HEK293 (cell line): Measurements from ENCODE around the gene SLC29A1.
A peak's percentile ranks its signal among the peaks of the same experiment; 100 is the strongest.

ENCODE experiments used
- BCL11A ChIP-seq: fragments of 450-650 bp; formaldehyde crosslinking; IDR thresholded peaks from 2 replicates; pipeline ENCODE4 v1.5.1; 2016; ENCODE audit warnings: low read depth, missing biosample characterization, missing genetic modification characterization
- FEZF1 ChIP-seq: fragments of 450-650 bp; formaldehyde crosslinking; IDR thresholded peaks from 2 replicates; pipeline ENCODE4 v1.5.1; 2016; ENCODE audit warnings: missing biosample characterization, missing genetic modification characterization
- GLIS2 ChIP-seq: fragments of 450-650 bp; formaldehyde crosslinking; IDR thresholded peaks from 2 replicates; pipeline ENCODE4 v1.5.1; 2016; ENCODE audit warnings: missing biosample characterization, missing genetic modification characterization
- KLF1 ChIP-seq: fragments of 450-650 bp; formaldehyde crosslinking; IDR thresholded peaks from 2 replicates; pipeline ENCODE4 v1.5.1; 2016; ENCODE audit warnings: missing biosample characterization, missing genetic modification characterization
- KLF16 ChIP-seq: fragments of 450-650 bp; formaldehyde crosslinking; IDR thresholded peaks from 2 replicates; pipeline ENCODE4 v1.5.1; 2017; ENCODE audit warnings: missing biosample characterization, missing genetic modification characterization
- KLF8 ChIP-seq: fragments of 450-650 bp; formaldehyde crosslinking; IDR thresholded peaks from 2 replicates; pipeline ENCODE4 v1.5.1; 2016; ENCODE audit warnings: missing biosample characterization, missing genetic modification characterization
- MEIS1 ChIP-seq: sonication (generic); formaldehyde crosslinking; IDR thresholded peaks from 2 replicates; pipeline ENCODE4 v1.8.1; 2022; ENCODE audit warnings: missing genetic modification reagents, mild to moderate bottlenecking, borderline replicate concordance
- MZF1 ChIP-seq: fragments of 450-650 bp; formaldehyde crosslinking; IDR thresholded peaks from 2 replicates; pipeline ENCODE4 v1.5.1; 2017; ENCODE audit warnings: missing biosample characterization, missing genetic modification characterization, borderline replicate concordance
- SALL2 ChIP-seq: fragments of 450-650 bp; formaldehyde crosslinking; IDR thresholded peaks from 2 replicates; pipeline ENCODE4 v1.5.0; 2017; ENCODE audit warnings: missing biosample characterization, mild to moderate bottlenecking, missing genetic modification characterization, borderline replicate concordance
- SP2 ChIP-seq: fragments of 450-650 bp; formaldehyde crosslinking; IDR thresholded peaks from 2 replicates; pipeline ENCODE4 v1.5.1; 2016; ENCODE audit warnings: missing biosample characterization, missing genetic modification characterization
- ZBTB20 ChIP-seq: fragments of 450-650 bp; formaldehyde crosslinking; IDR thresholded peaks from 2 replicates; pipeline ENCODE4 v1.5.1; 2016; ENCODE audit warnings: missing biosample characterization, missing genetic modification characterization
- ZBTB7A ChIP-seq: fragments of 450-650 bp; formaldehyde crosslinking; IDR thresholded peaks from 2 replicates; pipeline ENCODE4 v1.5.1; 2016; ENCODE audit warnings: low read depth, missing biosample characterization, missing genetic modification characterization
- ZFP3 ChIP-seq: fragments of 450-650 bp; formaldehyde crosslinking; IDR thresholded peaks from 2 replicates; pipeline ENCODE4 v1.5.1; 2016; ENCODE audit warnings: low read depth, missing biosample characterization, missing genetic modification characterization
- ZFP69B ChIP-seq: fragments of 450-650 bp; formaldehyde crosslinking; IDR thresholded peaks from 2 replicates; pipeline ENCODE4 v1.5.1; 2016; ENCODE audit warnings: missing biosample characterization, missing genetic modification characterization
- ZNF121 ChIP-seq: fragments of 450-650 bp; formaldehyde crosslinking; IDR thresholded peaks from 2 replicates; pipeline ENCODE4 v1.5.1; 2016; ENCODE audit warnings: missing biosample characterization, missing genetic modification characterization
- ZNF16 ChIP-seq: fragments of 450-650 bp; formaldehyde crosslinking; IDR thresholded peaks from 2 replicates; pipeline ENCODE4 v1.5.1; 2016; ENCODE audit warnings: low read depth, missing biosample characterization, missing genetic modification characterization
- ZNF302 ChIP-seq: fragments of 450-650 bp; formaldehyde crosslinking; IDR thresholded peaks from 2 replicates; pipeline ENCODE4 v1.5.1; 2016; ENCODE audit warnings: missing biosample characterization, missing genetic modification characterization, low read depth
- ZNF391 ChIP-seq: fragments of 450-650 bp; formaldehyde crosslinking; IDR thresholded peaks from 2 replicates; pipeline ENCODE4 v1.5.1; 2016; ENCODE audit warnings: low read depth, missing biosample characterization, missing genetic modification characterization, borderline replicate concordance
- ZNF416 ChIP-seq: fragments of 450-650 bp; formaldehyde crosslinking; IDR thresholded peaks from 2 replicates; pipeline ENCODE4 v1.5.1; 2016; ENCODE audit warnings: missing biosample characterization, missing genetic modification characterization
- ZNF423 ChIP-seq: fragments of 450-650 bp; formaldehyde crosslinking; IDR thresholded peaks from 2 replicates; pipeline ENCODE4 v1.5.1; 2016; ENCODE audit warnings: missing biosample characterization, missing genetic modification characterization
- ZNF48 ChIP-seq: fragments of 450-650 bp; formaldehyde crosslinking; IDR thresholded peaks from 2 replicates; pipeline ENCODE4 v1.5.1; 2016; ENCODE audit warnings: missing biosample characterization, missing genetic modification characterization
- ZNF514 ChIP-seq: fragments of 450-650 bp; formaldehyde crosslinking; IDR thresholded peaks from 2 replicates; pipeline ENCODE4 v1.5.1; 2016; ENCODE audit warnings: missing biosample characterization, missing genetic modification characterization
- ZNF624 ChIP-seq: fragments of 450-650 bp; formaldehyde crosslinking; IDR thresholded peaks from 2 replicates; pipeline ENCODE4 v1.5.1; 2017; ENCODE audit warnings: missing biosample characterization, missing genetic modification characterization
- ZNF776 ChIP-seq: fragments of 450-650 bp; formaldehyde crosslinking; IDR thresholded peaks from 2 replicates; pipeline ENCODE4 v1.5.0; 2017; ENCODE audit warnings: missing biosample characterization, missing genetic modification characterization, borderline replicate concordance
- ZNF777 ChIP-seq: fragments of 450-650 bp; formaldehyde crosslinking; IDR thresholded peaks from 2 replicates; pipeline ENCODE4 v1.5.1; 2017; ENCODE audit warnings: missing biosample characterization, missing genetic modification characterization, borderline replicate concordance
- TF ChIP-seq, protein P1 (sequence below): fragments of 450-650 bp; formaldehyde crosslinking; IDR thresholded peaks from 2 replicates; pipeline ENCODE4 v1.5.1; 2016; ENCODE audit warnings: missing biosample characterization, missing genetic modification characterization
- TF ChIP-seq, protein P2 (sequence below): fragments of 450-650 bp; formaldehyde crosslinking; IDR thresholded peaks from 2 replicates; pipeline ENCODE4 v1.5.1; 2016; ENCODE audit warnings: missing biosample characterization, missing genetic modification characterization
- TF ChIP-seq, protein P3 (sequence below): fragments of 450-650 bp; formaldehyde crosslinking; IDR thresholded peaks from 2 replicates; pipeline ENCODE4 v1.5.1; 2017; ENCODE audit warnings: missing biosample characterization, missing genetic modification characterization
- TF ChIP-seq, protein P4 (sequence below): fragments of 450-650 bp; formaldehyde crosslinking; IDR thresholded peaks from 2 replicates; pipeline ENCODE4 v1.5.1; 2016; ENCODE audit warnings: missing biosample characterization, missing genetic modification characterization
- TF ChIP-seq, protein P5 (sequence below): fragments of 450-650 bp; IDR thresholded peaks from 2 replicates; pipeline ENCODE4 v1.5.1; 2018; ENCODE audit warnings: missing biosample characterization, missing genetic modification characterization
- TF ChIP-seq, protein P6 (sequence below): fragments of 450-650 bp; formaldehyde crosslinking; IDR thresholded peaks from 2 replicates; pipeline ENCODE4 v1.5.1; 2016; ENCODE audit warnings: missing biosample characterization, missing genetic modification characterization

The SLC29A1 gene

DNA sequence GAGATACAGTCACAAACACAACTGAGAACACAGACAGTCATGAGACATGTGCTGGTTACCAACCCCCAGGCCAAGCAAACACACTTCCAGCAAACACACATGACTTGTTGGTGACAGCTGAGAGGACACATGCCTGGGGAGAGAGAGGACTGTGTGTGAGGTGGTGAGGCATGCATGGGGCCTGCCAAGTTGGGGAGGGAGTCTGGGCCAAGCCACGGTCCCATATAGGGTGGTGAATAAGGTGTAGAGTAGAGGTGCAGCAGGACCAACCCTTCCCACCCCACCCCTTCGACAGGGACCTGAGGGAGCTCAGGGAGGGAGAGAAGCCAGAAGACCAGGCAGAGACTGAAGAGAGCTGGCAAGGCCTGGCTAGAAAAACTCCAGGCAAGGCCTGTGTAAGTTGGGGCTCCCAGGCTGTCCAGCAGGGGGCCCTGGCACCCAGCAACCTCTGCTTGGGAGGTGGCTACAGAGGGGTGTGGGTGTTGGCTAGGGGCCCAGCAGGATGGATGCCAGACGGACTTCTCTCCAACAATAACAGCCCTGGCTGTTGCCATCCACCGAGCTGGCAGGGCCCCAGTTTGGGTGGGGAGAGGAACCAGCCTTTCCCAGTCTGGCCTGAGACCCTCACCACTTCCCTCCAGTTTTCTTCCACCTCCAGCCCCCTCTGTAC, 2.0 kb upstream of the SLC29A1 start (continued):
- TF ChIP-seq ZFP69B, result peak; percentile 56; the same call in 1 of the 2 replicates
- no peak for TF ChIP-seq ZNF624 (tag by site-specific recombination)
- no peak for TF ChIP-seq MZF1 (tag by site-specific recombination)
- TF ChIP-seq, protein P1, sequence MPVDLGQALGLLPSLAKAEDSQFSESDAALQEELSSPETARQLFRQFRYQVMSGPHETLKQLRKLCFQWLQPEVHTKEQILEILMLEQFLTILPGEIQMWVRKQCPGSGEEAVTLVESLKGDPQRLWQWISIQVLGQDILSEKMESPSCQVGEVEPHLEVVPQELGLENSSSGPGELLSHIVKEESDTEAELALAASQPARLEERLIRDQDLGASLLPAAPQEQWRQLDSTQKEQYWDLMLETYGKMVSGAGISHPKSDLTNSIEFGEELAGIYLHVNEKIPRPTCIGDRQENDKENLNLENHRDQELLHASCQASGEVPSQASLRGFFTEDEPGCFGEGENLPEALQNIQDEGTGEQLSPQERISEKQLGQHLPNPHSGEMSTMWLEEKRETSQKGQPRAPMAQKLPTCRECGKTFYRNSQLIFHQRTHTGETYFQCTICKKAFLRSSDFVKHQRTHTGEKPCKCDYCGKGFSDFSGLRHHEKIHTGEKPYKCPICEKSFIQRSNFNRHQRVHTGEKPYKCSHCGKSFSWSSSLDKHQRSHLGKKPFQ (tag by site-specific recombination), result no peak
- peak; percentile 84 for TF ChIP-seq ZBTB20 (tag by site-specific recombination)
- no peak for TF ChIP-seq MEIS1
- TF ChIP-seq ZNF416 (tag by site-specific recombination), result no peak
- no peak for TF ChIP-seq ZNF16 (tag by site-specific recombination)
- TF ChIP-seq, protein P2, sequence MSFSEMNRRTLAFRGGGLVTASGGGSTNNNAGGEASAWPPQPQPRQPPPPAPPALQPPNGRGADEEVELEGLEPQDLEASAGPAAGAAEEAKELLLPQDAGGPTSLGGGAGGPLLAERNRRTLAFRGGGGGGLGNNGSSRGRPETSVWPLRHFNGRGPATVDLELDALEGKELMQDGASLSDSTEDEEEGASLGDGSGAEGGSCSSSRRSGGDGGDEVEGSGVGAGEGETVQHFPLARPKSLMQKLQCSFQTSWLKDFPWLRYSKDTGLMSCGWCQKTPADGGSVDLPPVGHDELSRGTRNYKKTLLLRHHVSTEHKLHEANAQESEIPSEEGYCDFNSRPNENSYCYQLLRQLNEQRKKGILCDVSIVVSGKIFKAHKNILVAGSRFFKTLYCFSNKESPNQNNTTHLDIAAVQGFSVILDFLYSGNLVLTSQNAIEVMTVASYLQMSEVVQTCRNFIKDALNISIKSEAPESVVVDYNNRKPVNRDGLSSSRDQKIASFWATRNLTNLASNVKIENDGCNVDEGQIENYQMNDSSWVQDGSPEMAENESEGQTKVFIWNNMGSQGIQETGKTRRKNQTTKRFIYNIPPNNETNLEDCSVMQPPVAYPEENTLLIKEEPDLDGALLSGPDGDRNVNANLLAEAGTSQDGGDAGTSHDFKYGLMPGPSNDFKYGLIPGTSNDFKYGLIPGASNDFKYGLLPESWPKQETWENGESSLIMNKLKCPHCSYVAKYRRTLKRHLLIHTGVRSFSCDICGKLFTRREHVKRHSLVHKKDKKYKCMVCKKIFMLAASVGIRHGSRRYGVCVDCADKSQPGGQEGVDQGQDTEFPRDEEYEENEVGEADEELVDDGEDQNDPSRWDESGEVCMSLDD (tag by site-specific recombination), result no peak
- peak; percentile 74; the same call in 1 of the 2 replicates for TF ChIP-seq KLF16 (tag by site-specific recombination)
- no peak for TF ChIP-seq ZNF302 (tag by site-specific recombination)
- no peak for TF ChIP-seq ZBTB7A (tag by site-specific recombination)
- TF ChIP-seq ZNF48 (tag by site-specific recombination), result no peak
- no peak for TF ChIP-seq SALL2 (tag by site-specific recombination)
- no peak for TF ChIP-seq FEZF1 (tag by site-specific recombination)
- TF ChIP-seq ZNF423 (tag by site-specific recombination), result peak; percentile 37; the same call in 1 of the 2 replicates
- no peak for TF ChIP-seq ZNF776
- no peak for TF ChIP-seq ZNF777 (tag by site-specific recombination)
- TF ChIP-seq, protein P3, sequence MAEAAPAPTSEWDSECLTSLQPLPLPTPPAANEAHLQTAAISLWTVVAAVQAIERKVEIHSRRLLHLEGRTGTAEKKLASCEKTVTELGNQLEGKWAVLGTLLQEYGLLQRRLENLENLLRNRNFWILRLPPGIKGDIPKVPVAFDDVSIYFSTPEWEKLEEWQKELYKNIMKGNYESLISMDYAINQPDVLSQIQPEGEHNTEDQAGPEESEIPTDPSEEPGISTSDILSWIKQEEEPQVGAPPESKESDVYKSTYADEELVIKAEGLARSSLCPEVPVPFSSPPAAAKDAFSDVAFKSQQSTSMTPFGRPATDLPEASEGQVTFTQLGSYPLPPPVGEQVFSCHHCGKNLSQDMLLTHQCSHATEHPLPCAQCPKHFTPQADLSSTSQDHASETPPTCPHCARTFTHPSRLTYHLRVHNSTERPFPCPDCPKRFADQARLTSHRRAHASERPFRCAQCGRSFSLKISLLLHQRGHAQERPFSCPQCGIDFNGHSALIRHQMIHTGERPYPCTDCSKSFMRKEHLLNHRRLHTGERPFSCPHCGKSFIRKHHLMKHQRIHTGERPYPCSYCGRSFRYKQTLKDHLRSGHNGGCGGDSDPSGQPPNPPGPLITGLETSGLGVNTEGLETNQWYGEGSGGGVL (tag by site-specific recombination), result peak; percentile 52
- no peak for TF ChIP-seq ZFP3
- TF ChIP-seq, protein P4, sequence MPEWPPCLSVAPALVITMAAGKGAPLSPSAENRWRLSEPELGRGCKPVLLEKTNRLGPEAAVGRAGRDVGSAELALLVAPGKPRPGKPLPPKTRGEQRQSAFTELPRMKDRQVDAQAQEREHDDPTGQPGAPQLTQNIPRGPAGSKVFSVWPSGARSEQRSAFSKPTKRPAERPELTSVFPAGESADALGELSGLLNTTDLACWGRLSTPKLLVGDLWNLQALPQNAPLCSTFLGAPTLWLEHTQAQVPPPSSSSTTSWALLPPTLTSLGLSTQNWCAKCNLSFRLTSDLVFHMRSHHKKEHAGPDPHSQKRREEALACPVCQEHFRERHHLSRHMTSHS (tag by site-specific recombination), result no peak
- TF ChIP-seq BCL11A (tag by site-specific recombination), result no peak
- TF ChIP-seq ZNF121 (tag by site-specific recombination), result no peak
- TF ChIP-seq SP2, result peak; percentile 49
- peak; percentile 58; the same call in 1 of the 2 replicates for TF ChIP-seq KLF8 (tag by site-specific recombination)
- peak; percentile 92 for TF ChIP-seq GLIS2
- TF ChIP-seq, protein P5, sequence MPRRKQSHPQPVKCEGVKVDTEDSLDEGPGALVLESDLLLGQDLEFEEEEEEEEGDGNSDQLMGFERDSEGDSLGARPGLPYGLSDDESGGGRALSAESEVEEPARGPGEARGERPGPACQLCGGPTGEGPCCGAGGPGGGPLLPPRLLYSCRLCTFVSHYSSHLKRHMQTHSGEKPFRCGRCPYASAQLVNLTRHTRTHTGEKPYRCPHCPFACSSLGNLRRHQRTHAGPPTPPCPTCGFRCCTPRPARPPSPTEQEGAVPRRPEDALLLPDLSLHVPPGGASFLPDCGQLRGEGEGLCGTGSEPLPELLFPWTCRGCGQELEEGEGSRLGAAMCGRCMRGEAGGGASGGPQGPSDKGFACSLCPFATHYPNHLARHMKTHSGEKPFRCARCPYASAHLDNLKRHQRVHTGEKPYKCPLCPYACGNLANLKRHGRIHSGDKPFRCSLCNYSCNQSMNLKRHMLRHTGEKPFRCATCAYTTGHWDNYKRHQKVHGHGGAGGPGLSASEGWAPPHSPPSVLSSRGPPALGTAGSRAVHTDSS, result no peak
- peak; percentile 71; the same call in 1 of the 2 replicates for TF ChIP-seq KLF1
- no peak for TF ChIP-seq ZNF514 (tag by site-specific recombination)
- TF ChIP-seq, protein P6, sequence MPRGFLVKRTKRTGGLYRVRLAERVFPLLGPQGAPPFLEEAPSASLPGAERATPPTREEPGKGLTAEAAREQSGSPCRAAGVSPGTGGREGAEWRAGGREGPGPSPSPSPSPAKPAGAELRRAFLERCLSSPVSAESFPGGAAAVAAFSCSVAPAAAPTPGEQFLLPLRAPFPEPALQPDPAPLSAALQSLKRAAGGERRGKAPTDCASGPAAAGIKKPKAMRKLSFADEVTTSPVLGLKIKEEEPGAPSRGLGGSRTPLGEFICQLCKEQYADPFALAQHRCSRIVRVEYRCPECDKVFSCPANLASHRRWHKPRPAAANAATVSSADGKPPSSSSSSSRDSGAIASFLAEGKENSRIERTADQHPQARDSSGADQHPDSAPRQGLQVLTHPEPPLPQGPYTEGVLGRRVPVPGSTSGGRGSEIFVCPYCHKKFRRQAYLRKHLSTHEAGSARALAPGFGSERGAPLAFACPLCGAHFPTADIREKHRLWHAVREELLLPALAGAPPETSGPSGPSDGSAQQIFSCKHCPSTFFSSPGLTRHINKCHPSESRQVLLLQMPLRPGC (tag by site-specific recombination), result no peak
- TF ChIP-seq ZNF391 (tag by site-specific recombination), result no peak
